ENCODE results near the gene CD247.

DNA sequence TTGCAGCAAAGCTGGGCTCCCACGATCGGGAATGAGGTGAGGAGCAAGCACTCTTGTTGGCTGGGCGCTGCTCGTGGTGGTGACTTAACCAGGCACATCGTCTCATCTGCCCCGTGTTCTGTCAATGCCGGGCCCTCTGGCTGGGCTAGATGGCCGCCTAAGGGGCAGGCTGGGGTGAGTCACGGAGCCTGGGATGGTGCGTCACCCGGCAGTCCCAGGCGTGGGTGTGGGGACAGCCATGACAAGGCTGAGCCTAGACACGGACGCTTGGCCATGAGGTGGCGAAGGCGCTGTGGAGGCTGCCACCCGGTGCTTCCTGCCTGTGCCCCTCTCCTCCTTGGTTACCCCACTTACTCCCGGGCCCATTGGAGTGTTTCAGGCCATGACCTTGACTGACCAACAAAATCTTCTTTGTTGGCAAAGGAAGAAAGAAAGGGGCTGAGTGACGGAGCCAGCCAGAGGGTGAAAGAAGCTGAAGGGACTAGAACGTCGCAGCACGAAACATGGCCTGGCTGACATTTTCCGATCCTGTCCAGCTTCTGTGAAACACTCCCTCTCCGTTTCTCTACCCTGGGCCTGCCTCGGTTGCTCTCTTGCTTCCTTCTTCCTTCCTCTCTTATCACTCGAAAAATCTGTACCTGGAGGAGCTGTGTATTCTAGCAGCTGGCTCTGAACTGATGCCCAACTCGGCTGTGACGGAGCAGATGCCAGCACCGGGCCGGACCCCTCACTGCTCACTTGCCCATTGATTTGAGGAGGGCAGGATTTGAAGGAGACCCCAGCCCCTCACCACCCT lies 596 bp downstream of the CD247 start:
- TF ChIP-seq, protein P1, sequence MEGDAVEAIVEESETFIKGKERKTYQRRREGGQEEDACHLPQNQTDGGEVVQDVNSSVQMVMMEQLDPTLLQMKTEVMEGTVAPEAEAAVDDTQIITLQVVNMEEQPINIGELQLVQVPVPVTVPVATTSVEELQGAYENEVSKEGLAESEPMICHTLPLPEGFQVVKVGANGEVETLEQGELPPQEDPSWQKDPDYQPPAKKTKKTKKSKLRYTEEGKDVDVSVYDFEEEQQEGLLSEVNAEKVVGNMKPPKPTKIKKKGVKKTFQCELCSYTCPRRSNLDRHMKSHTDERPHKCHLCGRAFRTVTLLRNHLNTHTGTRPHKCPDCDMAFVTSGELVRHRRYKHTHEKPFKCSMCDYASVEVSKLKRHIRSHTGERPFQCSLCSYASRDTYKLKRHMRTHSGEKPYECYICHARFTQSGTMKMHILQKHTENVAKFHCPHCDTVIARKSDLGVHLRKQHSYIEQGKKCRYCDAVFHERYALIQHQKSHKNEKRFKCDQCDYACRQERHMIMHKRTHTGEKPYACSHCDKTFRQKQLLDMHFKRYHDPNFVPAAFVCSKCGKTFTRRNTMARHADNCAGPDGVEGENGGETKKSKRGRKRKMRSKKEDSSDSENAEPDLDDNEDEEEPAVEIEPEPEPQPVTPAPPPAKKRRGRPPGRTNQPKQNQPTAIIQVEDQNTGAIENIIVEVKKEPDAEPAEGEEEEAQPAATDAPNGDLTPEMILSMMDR (IDR thresholded peaks at IDR 0.05) = no peak
- TF ChIP-seq POLR2A (IDR thresholded peaks at IDR 0.05) = no peak

Measured in thyroid gland (tissue), 4 donors.